HG02798 (cell line): ENCODE measurements around the gene GALNT9.
"Not testable (repeated sequence)": the region's sequence is repeated elsewhere in the genome, so short reads cannot be mapped to it uniquely, and the experiment has no call there.

Experiments
- ATAC-seq: cut with Tn5 transposase; IDR thresholded peaks from one replicate; pipeline ENCODE4 v1.9.1; 2021; ENCODE audit warnings: mild to moderate bottlenecking; ENCODE audit not compliant: unreplicated experiment, poor library complexity

Gene GALNT9

GRCh38 chr12:132359551-132359950 lies 30.2 kb upstream of the GALNT9 start:
- no peak for ATAC-seq

DNA sequence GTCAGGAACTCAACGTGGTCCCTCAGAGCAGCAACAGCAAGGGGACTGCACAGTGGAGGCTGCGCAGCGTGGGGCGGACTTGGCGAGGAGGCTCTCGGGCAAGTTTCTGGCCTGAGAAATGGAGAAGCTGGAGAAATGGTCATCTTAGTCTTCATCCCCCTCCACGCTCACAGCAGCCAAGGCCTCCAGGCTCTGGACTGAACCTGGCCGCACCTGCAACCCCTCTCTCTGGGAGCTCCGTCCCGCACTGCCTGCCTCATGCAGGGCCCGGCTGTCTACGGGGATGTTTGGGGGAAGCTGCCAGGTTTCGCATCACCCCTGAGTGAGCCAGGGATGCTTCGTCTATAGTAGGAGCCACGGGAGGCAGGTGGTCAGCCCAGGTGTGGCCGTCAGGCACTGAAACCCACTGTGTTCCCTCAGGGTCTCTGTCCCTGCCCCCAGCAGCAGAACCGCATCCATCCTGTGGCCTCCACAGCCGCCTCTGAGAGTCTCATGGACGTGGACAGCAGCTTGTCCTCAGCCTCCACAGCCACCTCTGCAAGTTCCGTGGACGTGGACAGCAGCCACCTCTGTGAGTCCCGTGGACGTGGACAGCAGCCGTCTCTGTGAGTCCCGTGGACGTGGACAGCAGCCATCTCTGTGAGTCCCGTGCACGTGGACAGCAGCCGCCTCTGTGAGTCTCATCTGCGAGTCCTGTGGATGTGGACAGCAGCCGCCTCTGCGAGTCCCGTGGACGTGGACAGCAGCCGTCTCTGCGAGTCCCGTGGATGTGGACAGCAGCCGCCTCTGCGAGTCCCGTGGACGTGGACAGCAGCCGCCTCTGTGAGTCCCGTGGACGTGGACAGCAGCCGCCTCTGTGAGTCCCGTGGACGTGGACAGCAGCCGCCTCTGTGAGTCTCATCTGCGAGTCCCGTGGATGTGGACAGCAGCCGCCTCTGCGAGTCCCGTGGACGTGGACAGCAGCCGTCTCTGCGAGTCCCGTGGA lies 29.1 kb upstream of the GALNT9 start:
- not testable (repeated sequence) for ATAC-seq

DNA sequence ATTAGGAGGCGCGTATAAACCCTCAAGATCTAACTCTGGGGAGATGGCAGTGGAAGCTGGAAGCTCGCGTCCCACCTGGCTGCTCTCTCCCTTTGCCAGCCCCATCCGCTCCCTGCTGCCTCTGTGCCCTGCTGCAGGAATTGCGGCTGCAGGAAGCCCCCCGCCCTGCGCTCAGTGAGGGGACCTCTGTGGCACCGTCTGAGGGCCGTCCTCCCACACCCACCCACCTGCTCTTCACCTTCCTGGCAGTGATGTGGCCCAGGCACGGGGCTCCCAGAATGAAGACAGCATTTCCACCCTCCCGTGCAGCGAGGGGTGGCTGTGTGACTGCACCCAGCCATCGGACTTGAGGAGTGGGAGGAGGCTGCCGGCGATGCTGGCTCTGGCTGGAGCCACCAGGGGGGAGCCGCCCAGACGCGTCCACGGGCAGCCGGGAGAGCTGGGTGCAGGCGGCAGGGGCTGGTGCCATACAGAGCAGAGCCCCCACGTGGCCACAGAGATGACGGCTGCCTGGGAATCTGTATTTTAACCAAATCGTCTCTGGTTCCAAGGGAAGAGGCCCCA lies 28.3 kb upstream of the GALNT9 start:
- ATAC-seq = no peak

- no peak for ATAC-seq
Observed at GRCh38 chr12:132356691-132357622, 27.6 kb upstream of the GALNT9 start.

DNA sequence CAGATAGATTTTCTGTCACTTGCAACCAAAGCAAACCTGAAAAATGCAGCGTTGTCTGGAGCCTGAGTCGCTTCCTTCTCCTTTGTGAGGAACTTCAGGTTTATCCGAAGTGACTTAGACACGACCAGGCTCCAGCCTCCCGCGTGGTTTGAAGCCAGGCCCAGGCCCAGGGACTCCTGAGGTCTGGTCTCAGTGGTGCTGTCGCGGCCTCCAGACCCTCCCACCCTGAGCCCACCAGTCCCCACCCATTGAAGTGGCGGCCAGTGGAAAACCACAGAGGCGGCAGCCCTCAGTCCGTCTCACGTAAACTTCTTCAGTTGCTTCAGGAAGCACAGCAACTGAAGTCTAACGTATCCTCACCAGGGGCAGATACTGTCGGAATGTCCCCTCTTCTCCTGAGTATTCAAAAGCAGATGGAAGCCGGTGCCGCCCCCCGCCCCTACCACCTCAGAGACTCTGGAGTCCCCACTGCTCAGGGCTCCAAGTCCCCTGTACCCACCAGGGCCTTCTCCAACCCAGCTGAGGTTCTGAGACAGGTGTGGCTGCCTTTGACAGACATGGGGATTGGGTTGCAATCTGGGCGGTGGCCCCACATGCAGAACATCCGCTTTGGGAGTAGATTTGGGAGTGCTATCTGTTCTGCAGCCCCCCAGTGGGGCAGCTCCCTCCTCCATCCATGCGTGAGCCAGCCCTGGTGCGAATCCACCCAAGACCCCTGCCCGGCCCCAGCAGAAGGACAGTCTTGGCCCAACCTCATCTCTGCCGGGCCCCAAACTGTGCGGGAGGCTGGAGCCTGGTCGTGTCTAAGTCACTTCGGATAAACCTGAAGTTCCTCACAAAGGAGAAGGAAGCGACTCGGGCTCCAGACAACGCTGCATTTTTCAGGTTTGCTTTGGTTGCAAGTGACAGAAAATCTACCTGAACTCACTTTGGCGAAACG lies 26.6 kb upstream of the GALNT9 start:
- ATAC-seq = no peak

GRCh38 chr12:132354982-132355680 lies 25.7 kb upstream of the GALNT9 start:
- no peak for ATAC-seq

DNA sequence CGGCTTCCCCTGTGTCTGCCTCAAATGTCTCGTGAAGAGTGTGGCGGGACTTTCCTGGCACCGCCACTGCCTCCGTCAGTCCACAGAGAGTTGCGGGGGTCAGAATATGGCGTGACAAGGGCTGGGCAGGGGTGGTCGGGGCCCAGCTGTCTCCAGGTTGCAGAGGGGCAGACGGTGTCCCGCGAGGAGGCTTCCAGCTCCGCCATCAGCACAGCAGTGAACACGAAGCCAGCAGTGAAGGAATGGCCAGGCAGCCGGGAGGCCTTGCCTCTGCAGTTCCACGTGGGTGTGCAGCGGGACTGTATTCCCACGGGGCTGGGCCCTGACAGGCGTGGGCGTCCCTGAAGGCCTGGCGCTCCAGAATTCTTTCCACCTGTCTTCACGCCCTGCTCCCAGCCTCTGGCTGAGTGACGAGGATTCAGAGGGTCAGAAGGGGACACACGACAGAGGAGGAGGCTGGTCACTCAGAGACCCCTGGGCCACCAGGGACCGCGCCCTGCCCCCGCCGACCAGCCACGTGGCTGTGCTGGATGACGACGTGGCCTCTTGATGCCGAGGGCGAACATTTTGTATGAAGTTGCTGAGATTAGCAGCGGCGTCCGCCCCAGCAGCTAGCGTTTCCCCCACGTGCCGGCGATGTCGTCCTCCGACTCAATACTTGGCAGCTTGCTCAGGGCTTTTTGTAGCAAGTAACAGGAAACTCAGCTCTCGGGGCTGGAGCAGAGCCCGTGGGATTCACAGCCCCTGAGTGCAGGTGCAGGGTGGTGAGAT lies 25.0 kb upstream of the GALNT9 start:
- no peak for ATAC-seq

DNA sequence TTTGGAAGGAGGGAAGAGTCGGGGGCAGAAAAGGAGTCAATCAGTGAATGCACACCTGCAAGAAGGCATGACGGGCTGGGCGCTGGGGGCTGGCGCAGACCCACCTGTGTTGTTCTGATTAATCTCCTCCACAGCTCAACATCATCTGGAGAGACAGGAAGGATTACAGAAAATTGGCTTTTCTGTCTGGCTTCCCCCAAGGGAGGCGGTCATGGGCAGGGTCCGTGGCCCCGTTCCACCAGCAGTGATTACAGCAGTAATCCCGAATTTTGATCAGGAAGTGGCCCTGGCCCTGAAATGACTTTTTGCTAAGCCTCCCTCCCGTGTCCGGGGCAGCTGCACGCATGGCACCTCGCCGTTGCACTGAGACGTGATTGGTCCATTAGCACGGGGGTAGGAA lies 24.4 kb upstream of the GALNT9 start:
- ATAC-seq = no peak

DNA sequence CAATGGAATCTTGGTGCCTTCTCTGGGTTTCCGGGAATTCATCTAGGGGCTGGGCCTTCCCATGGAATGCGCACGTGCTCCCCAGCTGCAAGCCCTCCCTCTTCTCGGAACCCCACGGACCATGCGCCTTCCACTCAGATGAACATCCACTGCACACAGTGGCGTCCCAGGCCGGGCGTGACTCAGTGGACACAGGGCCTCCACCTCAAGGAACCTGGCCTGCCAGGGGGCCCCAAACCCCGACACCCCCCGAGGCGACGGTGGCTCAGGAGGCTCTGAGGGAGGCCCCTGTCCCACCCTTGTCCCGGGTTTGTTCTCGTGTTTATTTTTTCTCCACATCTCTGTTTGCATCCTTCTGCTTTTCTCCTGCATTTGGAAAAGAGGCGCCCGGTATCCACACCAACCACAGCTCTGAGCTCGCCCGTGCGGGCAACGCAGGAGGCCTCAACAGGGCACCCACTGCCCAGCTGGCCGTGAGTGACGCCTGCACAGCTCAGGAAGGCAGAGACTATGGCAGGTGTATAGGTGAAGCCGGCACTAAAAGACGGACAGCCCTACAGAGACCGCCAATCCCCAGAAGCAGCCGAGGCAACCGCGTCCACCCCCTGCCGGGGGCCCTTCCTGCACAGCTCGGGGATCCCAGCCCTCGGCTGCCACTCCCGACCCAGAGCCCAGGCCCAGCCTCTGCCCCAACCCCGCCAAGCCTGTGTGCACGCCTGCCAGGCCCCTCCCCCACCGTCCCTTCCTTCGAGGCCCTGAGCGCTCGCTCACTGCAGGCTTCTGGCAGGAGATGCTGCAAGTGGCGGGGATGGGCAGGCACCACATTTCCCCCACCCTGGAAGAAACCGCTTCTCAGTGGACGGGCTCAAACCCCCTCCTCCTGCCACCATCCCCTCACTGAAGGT lies 23.8 kb upstream of the GALNT9 start:
- no peak for ATAC-seq

GRCh38 chr12:132351751-132352495 lies 22.5 kb upstream of the GALNT9 start:
- no peak for ATAC-seq

GRCh38 chr12:132349501-132350131 lies 20.2 kb upstream of the GALNT9 start:
- no peak for ATAC-seq

- ATAC-seq = no peak
Observed at GRCh38 chr12:132348176-132348575, 18.8 kb upstream of the GALNT9 start.

DNA sequence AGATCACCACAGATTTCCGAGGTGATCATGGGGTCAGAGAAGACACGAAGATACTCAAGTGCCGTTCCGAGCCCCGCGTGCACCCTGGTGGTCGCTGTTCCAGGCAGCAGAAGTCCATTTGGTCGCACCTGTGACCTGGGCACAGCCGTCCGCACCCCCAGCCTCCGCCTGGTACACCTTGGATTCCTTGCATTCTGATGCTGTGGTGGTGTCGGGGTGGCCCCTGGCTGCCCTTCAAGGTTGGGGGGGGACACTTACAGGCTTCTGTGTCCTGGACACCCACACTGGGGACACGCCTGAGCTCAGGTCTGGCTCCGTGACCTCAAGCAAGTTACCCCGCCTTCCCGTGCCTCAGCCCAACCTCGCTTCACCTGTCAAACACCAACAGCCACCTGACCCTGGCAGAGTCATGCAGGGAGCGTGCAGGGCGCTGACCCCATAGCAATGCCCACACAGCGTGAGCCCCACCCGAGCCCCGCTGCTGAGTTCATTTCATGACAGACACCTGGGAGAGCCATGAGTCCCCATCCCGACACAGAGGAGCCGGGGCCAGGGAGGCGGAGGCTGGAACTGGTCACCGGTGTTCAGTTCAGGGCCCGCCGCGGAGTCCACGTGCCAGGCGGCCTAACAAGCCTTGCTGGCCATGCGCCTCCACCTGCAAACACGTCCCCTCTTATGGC lies 17.9 kb upstream of the GALNT9 start:
- no peak for ATAC-seq

DNA sequence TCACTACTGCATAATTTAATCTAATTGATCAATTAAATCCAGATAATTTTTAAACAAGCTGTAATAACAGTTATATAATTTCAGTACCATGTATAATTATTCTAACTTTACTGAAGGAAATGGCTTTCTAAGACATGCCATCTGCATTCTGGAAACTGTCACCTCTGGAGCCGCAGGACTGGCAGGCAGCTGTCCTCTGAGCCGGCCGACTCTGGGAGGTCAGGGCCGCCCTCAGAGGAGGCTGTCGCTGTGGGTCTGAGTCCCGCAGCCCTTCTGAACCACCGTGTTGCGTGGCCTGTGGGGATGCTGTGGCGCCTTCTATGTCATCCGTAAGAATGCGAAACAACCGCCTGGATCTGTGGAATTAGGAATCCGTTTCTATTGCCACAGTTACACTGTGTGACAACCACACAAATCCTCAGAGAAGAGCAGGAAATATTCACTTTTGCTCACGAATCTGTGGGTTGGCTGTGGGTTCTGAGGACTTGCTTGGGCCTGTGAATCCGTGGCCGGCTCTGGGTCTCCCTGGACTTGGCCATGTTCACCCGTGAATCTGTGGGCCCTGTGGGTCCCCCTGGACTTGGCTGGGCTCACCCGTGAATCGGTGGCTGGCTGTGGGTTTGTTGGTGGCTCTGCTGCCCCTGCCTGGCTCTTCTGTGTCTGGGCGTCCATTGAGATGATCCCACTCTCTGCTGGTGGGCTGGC lies 17.2 kb upstream of the GALNT9 start:
- ATAC-seq = no peak
